Femur (tissue), 1 donor: ENCODE results near the gene LAMC2.
A peak's percentile ranks its signal among the peaks of the same experiment; 100 is the strongest.

ENCODE experiments used
- DNase-seq: peaks from one replicate; pipeline ENCODE4 v3.0.0-alpha.2; 2017

LAMC2 gene

DNA sequence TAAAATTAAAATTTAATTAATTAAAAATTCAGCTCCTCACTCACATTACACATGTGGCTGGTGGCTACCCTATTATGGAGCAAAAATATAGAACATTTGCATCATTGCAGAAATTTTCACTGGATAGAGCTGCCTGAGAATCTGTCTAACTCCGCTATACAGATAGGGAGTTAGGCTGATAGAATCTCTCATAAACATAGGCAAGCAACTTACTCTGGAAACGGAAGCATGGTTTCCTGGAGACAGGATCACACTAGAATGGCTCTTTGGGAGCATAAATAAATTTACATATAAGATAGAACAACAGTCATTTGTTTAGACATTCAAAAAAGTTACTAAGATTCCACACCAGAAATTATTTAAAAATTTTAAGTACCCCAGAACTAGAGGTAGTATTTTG, 12.2 kb upstream of the LAMC2 start:
- no peak for DNase-seq

- DNase-seq: no peak
These were observed 10.4 kb upstream of the LAMC2 start for GRCh38 chr1:183175631-183176030.

GRCh38 chr1:183178545-183178944, 7.5 kb upstream of the LAMC2 start:
- DNase-seq: no peak

DNA sequence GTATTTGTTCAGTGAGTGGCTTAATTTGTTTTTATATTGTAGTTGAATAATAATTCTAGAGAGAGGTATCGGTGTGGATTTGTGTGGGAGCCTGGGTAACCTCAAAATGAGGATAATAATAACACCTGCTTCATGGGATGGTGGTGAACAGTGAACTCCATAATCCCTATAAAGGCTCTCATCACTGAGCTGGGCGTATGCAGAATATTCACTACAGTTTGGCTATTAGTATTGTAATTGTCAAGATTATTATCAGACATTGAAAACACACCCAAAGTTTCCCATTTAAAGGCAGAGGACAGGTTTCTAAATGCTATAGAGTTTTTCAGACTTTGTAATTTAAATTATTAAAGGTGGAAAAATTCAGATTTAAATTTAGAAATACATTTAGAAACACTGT, 7.0 kb upstream of the LAMC2 start:
- no peak for DNase-seq

GRCh38 chr1:183180218-183180617, 5.8 kb upstream of the LAMC2 start:
- peak; percentile 81 for DNase-seq

GRCh38 chr1:183180634-183181056, 5.4 kb upstream of the LAMC2 start:
- peak; percentile 72 for DNase-seq

- no peak for DNase-seq
These were observed 777 bp downstream of the LAMC2 start for GRCh38 chr1:183186841-183187240.

GRCh38 chr1:183188240-183188639, 2.2 kb downstream of the LAMC2 start:
- DNase-seq: no peak

- no peak for DNase-seq
These were observed 5.8 kb downstream of the LAMC2 start for GRCh38 chr1:183191833-183192232.

GRCh38 chr1:183193963-183194525, 8.0 kb downstream of the LAMC2 start:
- no peak for DNase-seq

DNA sequence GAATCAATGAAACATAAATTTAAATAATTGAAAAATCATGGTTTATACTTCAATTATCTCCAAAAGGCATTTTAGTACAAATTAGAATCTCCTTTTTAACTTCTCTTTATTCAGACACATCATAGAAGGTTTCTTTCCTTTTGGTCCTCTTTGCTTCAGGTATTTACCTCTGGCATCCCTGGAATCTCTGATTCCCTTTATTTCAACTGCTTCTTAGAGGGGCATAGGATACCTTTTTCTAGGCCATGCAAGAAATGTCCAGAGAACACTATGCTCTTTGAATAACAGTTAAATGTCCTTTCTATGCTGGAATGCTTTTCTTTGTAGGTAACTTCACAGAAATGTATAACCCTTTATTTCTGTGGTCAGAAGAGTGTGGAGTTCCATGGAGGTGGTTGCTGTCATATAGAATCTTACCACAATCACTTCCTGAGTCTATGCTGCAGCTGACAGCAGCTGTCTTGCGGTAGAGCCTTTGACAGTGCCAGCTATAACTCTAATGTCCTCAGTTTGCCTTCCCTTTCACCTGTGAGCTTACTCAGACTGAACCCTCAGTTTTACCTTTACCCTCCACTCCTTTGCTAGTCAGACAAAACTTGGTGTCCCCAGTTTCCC, 8.6 kb downstream of the LAMC2 start:
- DNase-seq: no peak

GRCh38 chr1:183195142-183195574, 9.1 kb downstream of the LAMC2 start:
- DNase-seq: no peak

DNA sequence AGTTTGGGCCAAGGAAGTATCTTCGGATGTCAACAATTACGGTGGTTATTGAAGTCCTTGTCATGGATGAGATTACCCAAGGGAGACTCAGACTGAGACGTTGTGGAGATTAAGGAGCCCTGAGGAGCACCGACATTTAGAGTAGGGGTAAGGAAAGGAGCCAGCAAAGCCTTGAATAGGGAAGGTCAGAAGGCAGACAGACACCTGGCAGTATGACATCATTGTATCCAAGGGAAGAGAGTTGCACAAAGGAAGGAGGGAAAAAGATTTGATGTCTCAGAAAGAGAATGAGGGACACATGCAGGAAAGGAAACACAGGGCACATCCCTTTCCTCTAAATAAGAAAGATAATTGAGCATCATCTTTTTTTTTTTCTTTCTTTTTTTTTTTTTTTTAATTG, 11.7 kb downstream of the LAMC2 start:
- DNase-seq: no peak

DNA sequence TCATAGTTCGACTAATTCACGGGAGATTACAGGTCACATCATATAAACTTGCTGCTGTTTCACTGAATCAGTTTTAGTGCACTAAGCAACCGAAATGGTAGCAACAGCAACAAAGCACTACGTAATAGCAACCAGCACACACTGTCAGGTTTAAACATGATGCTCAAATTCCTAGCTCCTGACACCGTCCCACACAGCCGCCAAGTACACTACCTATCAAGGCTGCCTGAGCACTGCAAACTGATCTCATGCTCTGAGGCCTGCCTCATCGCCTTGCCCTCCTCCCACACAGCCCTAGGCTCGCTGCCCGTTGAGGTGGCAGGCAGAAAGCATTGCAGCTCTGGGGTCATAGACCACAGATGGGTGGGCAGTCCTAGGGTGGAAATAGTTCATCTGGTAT, 12.4 kb downstream of the LAMC2 start:
- DNase-seq: peak; percentile 56

GRCh38 chr1:183199304-183199703, 13.2 kb downstream of the LAMC2 start:
- no peak for DNase-seq

DNA sequence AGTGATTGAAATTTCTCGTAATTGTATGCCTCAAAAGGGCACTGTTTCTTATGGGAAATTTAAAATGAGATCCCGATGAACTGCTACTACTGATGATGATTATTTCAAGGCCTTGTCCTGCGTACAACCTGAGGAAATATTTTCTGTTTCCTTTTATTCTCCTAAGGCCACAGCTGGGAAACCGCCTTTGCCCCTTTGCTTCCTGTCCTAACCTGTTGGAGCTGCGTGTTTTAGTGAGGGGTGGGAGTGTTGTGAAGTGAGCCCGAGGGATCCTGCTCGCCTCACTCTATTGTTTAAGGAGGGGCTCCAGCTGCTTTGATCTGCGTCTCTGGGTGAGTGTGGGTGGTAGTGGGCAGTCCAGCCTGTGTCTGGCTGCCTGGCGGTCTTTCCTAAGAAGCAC, 14.4 kb downstream of the LAMC2 start:
- no peak for DNase-seq

DNA sequence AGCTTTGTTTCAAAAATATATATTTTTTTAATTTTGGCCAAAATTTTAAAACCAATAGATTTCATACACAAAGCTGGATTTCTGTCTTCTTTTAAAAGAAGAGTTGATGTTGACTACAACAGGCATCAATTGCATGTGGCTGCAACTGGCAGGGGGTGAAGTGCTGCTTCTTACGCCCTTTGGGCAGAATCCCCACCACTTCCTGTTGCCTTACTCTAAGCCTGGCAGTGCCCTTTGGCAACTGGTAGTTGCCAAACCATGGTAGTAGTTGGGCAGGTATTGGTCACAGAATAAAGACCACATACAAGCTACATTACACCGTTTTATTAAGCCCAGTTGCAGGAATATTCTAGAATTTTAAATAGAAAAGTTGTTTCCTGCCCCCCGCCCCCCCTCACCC, 17.0 kb downstream of the LAMC2 start:
- no peak for DNase-seq

- DNase-seq: peak; percentile 61
These were observed 19.2 kb downstream of the LAMC2 start for GRCh38 chr1:183205196-183205781.

DNA sequence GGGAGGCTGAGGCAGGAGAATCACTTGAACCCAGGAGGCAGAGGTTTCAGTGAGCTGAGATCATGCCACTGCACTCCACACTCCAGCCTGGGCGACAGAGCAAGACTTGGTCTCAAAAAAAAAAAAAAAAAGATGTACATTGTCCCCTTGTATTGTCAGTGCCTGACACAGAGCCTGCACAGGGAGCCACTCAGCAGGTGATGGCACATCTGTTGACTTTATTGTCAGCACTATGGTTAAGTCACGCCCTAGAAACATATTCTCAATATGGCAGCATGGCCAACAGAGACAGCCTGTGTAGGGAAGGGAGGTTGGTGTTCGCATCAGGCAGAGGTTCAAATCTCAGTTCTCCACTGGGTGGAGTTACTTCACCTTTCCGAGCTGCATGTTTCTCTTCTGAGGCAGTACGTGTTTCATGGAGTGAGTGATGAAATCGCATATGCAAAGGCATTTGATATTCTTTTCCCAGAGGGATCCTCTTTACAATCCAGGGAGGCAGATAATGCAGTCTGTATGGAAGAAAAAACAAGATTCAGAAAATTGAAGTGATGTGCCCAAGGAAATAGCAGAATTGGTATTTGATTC, 20.6 kb downstream of the LAMC2 start:
- no peak for DNase-seq

DNA sequence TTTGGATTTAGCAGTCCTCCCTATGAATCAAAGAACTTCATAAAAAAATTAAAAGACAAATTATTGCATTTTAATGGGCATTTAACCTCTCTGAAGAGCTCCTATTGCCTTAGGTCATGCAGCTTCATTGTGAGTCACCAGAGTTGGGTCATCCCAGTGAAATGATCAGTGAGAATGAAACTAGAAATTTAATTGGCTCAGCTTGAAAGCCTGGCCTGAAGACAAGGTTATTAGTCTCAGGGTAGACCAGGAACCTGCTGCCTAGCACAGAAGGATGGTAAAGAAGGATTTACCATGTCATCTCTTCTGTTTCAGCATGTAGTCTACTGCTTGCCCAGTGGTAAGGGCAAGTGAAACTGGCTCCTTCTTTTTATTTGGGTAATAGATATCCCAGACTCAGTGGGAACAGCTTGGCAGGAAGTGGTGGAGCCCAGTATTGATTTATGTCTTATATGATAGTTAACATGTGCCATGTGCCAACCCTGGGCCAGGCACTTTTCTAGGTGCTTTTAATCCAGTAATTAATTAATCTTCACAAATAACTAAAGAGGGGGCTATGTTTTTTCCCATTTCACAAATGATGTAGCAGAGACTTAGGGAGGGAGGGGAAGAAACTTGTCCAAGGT, 23.6 kb downstream of the LAMC2 start:
- DNase-seq: no peak

DNA sequence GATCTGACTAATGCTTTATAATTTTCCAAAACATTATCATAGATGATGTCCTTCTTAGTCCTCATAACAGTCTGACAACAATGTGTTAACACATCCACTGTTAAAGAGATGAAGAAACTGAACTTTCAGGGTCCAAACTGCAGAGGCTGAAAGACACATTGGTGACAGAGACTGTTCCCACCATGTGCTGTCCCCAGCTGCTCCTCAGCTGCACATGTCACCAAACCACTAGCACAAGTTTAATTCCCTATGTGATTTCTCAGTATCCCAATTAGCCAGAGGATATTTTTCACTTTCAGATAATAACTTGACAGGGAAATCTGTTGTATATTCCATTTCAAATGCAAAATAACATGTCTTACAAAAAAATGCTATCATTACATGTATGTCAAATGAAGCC, 24.6 kb downstream of the LAMC2 start:
- DNase-seq: no peak

- no peak for DNase-seq
These were observed 26.8 kb downstream of the LAMC2 start for GRCh38 chr1:183212870-183213269.

DNA sequence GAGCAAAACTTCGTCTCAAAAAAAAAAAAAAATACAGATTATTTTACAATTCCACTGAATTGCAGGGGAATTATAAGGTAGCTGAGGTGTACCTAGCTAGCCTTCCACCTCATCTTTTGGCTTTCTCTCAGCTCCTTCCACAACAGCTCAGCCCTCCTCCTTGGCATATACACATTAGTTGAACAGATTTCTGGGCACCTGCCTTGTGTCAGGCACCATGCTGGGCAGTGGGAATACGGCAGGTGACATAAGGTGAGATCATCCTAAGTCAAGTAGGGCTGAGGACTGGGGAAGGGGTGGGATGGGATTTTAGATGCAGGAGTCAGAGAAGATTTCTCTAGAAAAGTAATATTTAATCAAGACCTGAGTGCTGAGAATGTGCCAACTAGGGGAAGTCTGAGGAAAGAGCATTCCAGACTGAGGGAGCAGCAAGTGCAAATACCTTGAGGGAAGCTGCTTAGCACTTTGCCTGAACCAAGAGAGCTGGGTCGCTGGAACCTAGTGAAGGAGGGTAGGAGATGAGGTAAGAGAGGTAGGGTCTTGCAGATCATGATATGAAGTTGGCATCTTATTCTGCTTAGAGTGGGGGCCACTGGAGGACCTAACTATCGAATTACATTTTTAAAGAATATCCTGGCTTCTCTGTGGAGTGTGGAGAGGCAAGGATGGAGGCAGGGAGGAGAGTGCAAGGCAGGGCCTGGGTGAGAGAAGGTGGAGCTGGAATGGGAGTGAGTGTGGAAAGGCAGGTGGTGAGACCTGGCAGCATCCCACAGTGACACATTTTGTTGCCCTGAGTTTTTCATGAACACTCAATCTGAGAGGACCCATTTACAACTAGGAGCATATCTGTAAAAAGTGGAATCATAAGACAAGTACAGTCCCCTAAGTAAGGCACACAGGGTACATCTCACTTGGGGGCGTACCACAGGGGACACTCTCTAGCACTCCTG, 28.2 kb downstream of the LAMC2 start:
- DNase-seq: no peak
